ENCODE measurements around the gene MASP1.

MASP1 gene

GRCh38 chr3:187293516-187294430 lies 2.2 kb upstream of the MASP1 start:
- DNase-seq = no peak

GRCh38 chr3:187292631-187293515 lies 1.3 kb upstream of the MASP1 start:
- DNase-seq = no peak

GRCh38 chr3:187292181-187292580 lies 644 bp upstream of the MASP1 start:
- DNase-seq = no peak

- no peak for DNase-seq
Observed at GRCh38 chr3:187291001-187291511, 481 bp downstream of the MASP1 start.

- no peak for DNase-seq
Observed at GRCh38 chr3:187290503-187290902, 1.0 kb downstream of the MASP1 start.

GRCh38 chr3:187288855-187289605 lies 2.5 kb downstream of the MASP1 start:
- no peak for DNase-seq

GRCh38 chr3:187288131-187288854 lies 3.2 kb downstream of the MASP1 start:
- no peak for DNase-seq

GRCh38 chr3:187287256-187287655 lies 4.3 kb downstream of the MASP1 start:
- DNase-seq = no peak

- DNase-seq = no peak
Observed at GRCh38 chr3:187286467-187287059, 5.0 kb downstream of the MASP1 start.

GRCh38 chr3:187281191-187281714 lies 10.3 kb downstream of the MASP1 start:
- no peak for DNase-seq

GRCh38 chr3:187280644-187281043 lies 10.9 kb downstream of the MASP1 start:
- no peak for DNase-seq

- DNase-seq = no peak
Observed at GRCh38 chr3:187277129-187277462, 14.4 kb downstream of the MASP1 start.

- DNase-seq = no peak
Observed at GRCh38 chr3:187276397-187277128, 15.0 kb downstream of the MASP1 start.

- DNase-seq = no peak
Observed at GRCh38 chr3:187274977-187275338, 16.6 kb downstream of the MASP1 start.

- no peak for DNase-seq
Observed at GRCh38 chr3:187274315-187274976, 17.1 kb downstream of the MASP1 start.

- DNase-seq = no peak
Observed at GRCh38 chr3:187271582-187271981, 20.0 kb downstream of the MASP1 start.

- no peak for DNase-seq
Observed at GRCh38 chr3:187269486-187269885, 22.1 kb downstream of the MASP1 start.

- DNase-seq = no peak
Observed at GRCh38 chr3:187267306-187267705, 24.2 kb downstream of the MASP1 start.

GRCh38 chr3:187266691-187267090 lies 24.8 kb downstream of the MASP1 start:
- DNase-seq = no peak

- no peak for DNase-seq
Observed at GRCh38 chr3:187265461-187265955, 26.0 kb downstream of the MASP1 start.

Data from NCI-H2171 treated with DMSO at 0.1 percent for 48 hours (cell line).